ENCODE results near the gene MED7.

Gene MED7

GRCh38 chr5:157109744-157110143 is 32.9 kb downstream of the MED7 start:
- H3K4me2 ChIP-seq = no peak overlapping the region
- no peak overlapping the region for H3K4me3 ChIP-seq (IDR thresholded peaks at IDR 0.05; ENCODE audit: insufficient read depth, low read depth, low read length)
- TF ChIP-seq, protein P1, sequence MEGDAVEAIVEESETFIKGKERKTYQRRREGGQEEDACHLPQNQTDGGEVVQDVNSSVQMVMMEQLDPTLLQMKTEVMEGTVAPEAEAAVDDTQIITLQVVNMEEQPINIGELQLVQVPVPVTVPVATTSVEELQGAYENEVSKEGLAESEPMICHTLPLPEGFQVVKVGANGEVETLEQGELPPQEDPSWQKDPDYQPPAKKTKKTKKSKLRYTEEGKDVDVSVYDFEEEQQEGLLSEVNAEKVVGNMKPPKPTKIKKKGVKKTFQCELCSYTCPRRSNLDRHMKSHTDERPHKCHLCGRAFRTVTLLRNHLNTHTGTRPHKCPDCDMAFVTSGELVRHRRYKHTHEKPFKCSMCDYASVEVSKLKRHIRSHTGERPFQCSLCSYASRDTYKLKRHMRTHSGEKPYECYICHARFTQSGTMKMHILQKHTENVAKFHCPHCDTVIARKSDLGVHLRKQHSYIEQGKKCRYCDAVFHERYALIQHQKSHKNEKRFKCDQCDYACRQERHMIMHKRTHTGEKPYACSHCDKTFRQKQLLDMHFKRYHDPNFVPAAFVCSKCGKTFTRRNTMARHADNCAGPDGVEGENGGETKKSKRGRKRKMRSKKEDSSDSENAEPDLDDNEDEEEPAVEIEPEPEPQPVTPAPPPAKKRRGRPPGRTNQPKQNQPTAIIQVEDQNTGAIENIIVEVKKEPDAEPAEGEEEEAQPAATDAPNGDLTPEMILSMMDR (conservative IDR thresholded peaks at IDR 0.05; ENCODE audit: low read depth, low read length) = no peak
- H3K4me1 ChIP-seq (ENCODE audit: low read depth, poor library complexity, severe bottlenecking) = no peaks in the 10 kb centered on the region
- no peaks in the 10 kb centered on the region for H3K36me3 ChIP-seq (ENCODE audit: insufficient read depth)
- no peak overlapping the region for H2AFZ ChIP-seq (ENCODE audit: low read depth)
- H3K79me2 ChIP-seq (ENCODE audit: insufficient read depth, low read depth) = no peaks in the 10 kb centered on the region
- no peak overlapping the region for H3K27ac ChIP-seq
- no peaks in the 10 kb centered on the region for H3K27me3 ChIP-seq (ENCODE audit: insufficient read depth, low read depth)
- no peaks in the 10 kb centered on the region for H4K20me1 ChIP-seq (ENCODE audit: insufficient read depth)
- no peak overlapping the region for H3K9ac ChIP-seq

DNA sequence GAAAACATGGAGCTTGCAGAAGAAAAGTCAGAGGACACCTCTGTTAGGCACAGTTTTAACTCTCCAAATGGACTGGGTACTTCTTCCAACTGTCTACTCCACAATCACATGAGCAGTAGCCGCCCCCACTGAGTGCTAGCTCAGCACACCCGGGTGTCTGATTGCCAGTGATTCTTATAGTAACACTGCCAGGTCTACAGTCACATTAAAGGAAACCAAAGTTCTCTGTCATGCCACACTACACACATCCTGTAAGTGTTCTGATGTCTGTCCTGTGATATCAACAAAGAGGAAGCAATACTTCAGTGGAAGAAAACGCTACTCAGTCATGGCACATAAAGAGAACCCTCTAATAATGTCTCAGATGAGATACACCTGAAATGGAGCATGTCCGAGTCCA is 33.7 kb downstream of the MED7 start, which contains the start of gene HAVCR2:
Gene HAVCR2 (minus strand): TSS at position 69 of the 400 bp plus-strand sequence. CDS start 61 bp downstream, at position 8.
- no peak within 1 kb of the TSS for H3K4me3 ChIP-seq (IDR thresholded peaks at IDR 0.05; ENCODE audit: insufficient read depth, low read depth, low read length)
- H3K36me3 ChIP-seq (ENCODE audit: insufficient read depth) = no peaks in the 10 kb centered on the region
- H3K4me2 ChIP-seq = no peak within 1 kb of the TSS

DNA sequence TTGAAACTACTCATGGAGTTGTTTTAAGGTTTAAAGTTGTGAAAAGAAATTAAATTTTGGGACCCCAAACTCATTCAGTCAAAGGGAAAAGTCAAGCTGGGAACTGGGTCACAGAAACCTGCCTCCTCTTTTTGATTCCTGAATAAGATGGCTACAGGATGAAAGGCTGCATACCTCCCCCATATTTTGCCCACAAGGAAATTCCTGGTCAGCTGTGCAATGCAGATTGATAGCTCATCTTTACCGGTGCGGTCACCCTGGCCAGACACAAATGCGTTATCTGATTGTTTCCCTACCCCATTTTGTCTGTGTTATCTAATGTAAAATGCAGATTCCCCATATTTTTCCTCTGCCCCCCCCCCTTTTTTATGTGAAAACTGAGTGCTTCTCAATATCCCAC is 35.2 kb downstream of the MED7 start:
- Histone ChIP-seq H3K4me3 (IDR thresholded peaks at IDR 0.05; ENCODE audit: insufficient read depth, low read depth, low read length) (no peak overlapping the region), H3K79me2 (ENCODE audit: insufficient read depth, low read depth) (no peaks in the 10 kb centered on the region), H3K36me3 (ENCODE audit: insufficient read depth) (no peaks in the 10 kb centered on the region), H3K9ac (no peak overlapping the region), H3K4me1 (ENCODE audit: low read depth, poor library complexity, severe bottlenecking) (no peaks in the 10 kb centered on the region), H4K20me1 (ENCODE audit: insufficient read depth) (no peaks in the 10 kb centered on the region), H2AFZ (ENCODE audit: low read depth) (no peak overlapping the region), H3K27ac (no peak overlapping the region), H3K4me2 (no peak overlapping the region), H3K27me3 (ENCODE audit: insufficient read depth, low read depth) (no peaks in the 10 kb centered on the region)
- TF ChIP-seq, protein P1 (conservative IDR thresholded peaks at IDR 0.05; ENCODE audit: low read depth, low read length) = no peak

More for the DNA sequence above, 33.7 kb downstream of the MED7 start, which contains the start of gene HAVCR2:
- no peak within 1 kb of the TSS for H2AFZ ChIP-seq (ENCODE audit: low read depth)
- no peak within 1 kb of the TSS for H3K9ac ChIP-seq
- TF ChIP-seq, protein P1 (conservative IDR thresholded peaks at IDR 0.05; ENCODE audit: low read depth, low read length) = no peak
- no peaks in the 10 kb centered on the region for H4K20me1 ChIP-seq (ENCODE audit: insufficient read depth)
- H3K27me3 ChIP-seq (ENCODE audit: insufficient read depth, low read depth) = no peaks in the 10 kb centered on the region
- H3K79me2 ChIP-seq (ENCODE audit: insufficient read depth, low read depth) = no peaks in the 10 kb centered on the region
- no peak within 1 kb of the TSS for H3K27ac ChIP-seq
- no peaks in the 10 kb centered on the region for H3K4me1 ChIP-seq (ENCODE audit: low read depth, poor library complexity, severe bottlenecking)

DNA sequence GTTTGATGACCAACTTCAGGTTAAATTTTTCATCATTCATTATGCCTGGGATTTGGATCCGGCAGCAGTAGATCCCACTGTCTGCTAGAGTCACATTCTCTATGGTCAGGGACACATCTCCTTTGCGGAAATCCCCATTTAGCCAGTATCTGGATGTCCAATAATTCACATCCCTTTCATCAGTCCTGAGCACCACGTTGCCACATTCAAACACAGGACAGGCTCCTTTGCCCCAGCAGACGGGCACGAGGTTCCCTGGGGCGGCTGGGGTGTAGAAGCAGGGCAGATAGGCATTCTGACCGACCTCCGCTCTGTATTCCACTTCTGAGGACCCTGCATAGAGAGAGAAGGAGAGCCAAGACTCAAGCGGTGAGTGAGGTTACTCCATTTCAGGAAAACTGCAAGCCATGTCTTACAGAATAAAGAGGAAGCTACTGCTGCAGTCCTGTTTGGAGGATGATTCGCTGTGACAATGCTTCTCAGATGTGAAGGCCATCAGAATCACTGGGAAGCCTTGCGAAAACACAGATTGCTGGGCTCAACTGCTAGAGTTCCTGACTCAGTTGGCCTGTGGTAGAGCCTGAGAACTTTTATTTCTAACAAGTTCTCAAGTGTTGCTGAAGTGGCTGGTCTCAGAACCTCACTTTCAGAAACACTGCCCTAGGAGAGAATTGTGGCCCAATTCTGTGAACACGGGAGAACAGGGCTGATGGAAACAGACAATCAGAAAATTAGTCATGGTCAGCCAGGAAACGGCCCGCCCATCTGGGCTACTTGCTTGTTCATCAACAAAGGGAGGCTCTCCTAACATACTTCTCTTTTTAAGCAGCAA is 35.8 kb downstream of the MED7 start:
- H3K79me2 ChIP-seq (ENCODE audit: insufficient read depth, low read depth) = no peaks in the 10 kb centered on the region
- H3K4me3 ChIP-seq (IDR thresholded peaks at IDR 0.05; ENCODE audit: insufficient read depth, low read depth, low read length) = no peak overlapping the region
- H3K4me2 ChIP-seq = no peak overlapping the region
- no peaks in the 10 kb centered on the region for H3K36me3 ChIP-seq (ENCODE audit: insufficient read depth)
- TF ChIP-seq, protein P1 (conservative IDR thresholded peaks at IDR 0.05; ENCODE audit: low read depth, low read length) = no peak
- H3K27me3 ChIP-seq (ENCODE audit: insufficient read depth, low read depth) = no peaks in the 10 kb centered on the region
- no peak overlapping the region for H3K9ac ChIP-seq
- no peaks in the 10 kb centered on the region for H3K4me1 ChIP-seq (ENCODE audit: low read depth, poor library complexity, severe bottlenecking)
- H3K27ac ChIP-seq = no peak overlapping the region
- H2AFZ ChIP-seq (ENCODE audit: low read depth) = no peak overlapping the region
- no peaks in the 10 kb centered on the region for H4K20me1 ChIP-seq (ENCODE audit: insufficient read depth)

Measured in KMS-11 (cell line).